OCI-LY1 (cell line): ENCODE results near the gene DBI.
A peak's percentile ranks its signal among the peaks of the same experiment; 100 is the strongest.

Source experiments
- H2AFZ ChIP-seq: fragments of 200-600 bp; sonication (generic), shearing (Covaris generic); 2 replicates; pipeline ENCODE4 v1.6.0; 2014; ENCODE audit warnings: antibody characterized with exemption, mild to moderate bottlenecking, low read length
- H3F3A ChIP-seq: fragments of 200-600 bp; sonication (generic), shearing (Covaris generic); 2 replicates; pipeline ENCODE4 v1.6.0; 2014; ENCODE audit warnings: mild to moderate bottlenecking, antibody characterized with exemption, low read length, moderate library complexity; ENCODE audit not compliant: insufficient read depth
- H3K27ac ChIP-seq: fragments of 200-600 bp; sonication (generic); 2 replicates; pipeline ENCODE4 v1.5.1; 2014; ENCODE audit warnings: low read length, mixed run types, mild to moderate bottlenecking, low read depth; ENCODE audit not compliant: poor library complexity, severe bottlenecking
- H3K27me3 ChIP-seq: fragments of 200-600 bp; sonication (generic); 2 replicates; pipeline ENCODE4 v1.6.0; 2014; ENCODE audit warnings: antibody characterized with exemption, mild to moderate bottlenecking, low read length, moderate library complexity; ENCODE audit not compliant: insufficient read depth
- H3K36me3 ChIP-seq: fragments of 200-600 bp; sonication (generic); 2 replicates; pipeline ENCODE4 v1.6.1; 2014; ENCODE audit warnings: mild to moderate bottlenecking, antibody characterized with exemption, low read length, moderate library complexity, mixed read lengths; ENCODE audit not compliant: insufficient read depth
- H3K4me1 ChIP-seq: fragments of 200-600 bp; sonication (generic); 2 replicates; pipeline ENCODE4 v1.5.1; 2014; ENCODE audit warnings: mild to moderate bottlenecking, low read length, moderate library complexity; ENCODE audit not compliant: insufficient read depth, severe bottlenecking
- H3K4me2 ChIP-seq: fragments of 200-600 bp; sonication (generic), shearing (Covaris generic); 2 replicates; pipeline ENCODE4 v1.6.1; 2014; ENCODE audit warnings: low read length
- H3K4me3 ChIP-seq: fragments of 200-600 bp; sonication (generic); 2 replicates; pipeline ENCODE4 v1.5.1; 2014; ENCODE audit warnings: low read length, low read depth, mild to moderate bottlenecking, mixed read lengths; ENCODE audit not compliant: poor library complexity, severe bottlenecking
- H3K79me2 ChIP-seq: fragments of 200-600 bp; shearing (Covaris generic); 2 replicates; pipeline ENCODE4 v1.6.1; 2016; ENCODE audit warnings: mixed run types, low read length, mixed read lengths; ENCODE audit not compliant: insufficient read depth
- H3K9ac ChIP-seq: fragments of 200-600 bp; sonication (generic), shearing (Covaris generic); 2 replicates; pipeline ENCODE4 v1.6.1; 2014; ENCODE audit warnings: mild to moderate bottlenecking, low read length, mixed read lengths
- H3K9me2 ChIP-seq: fragments of 200-600 bp; sonication (generic), shearing (Covaris generic); 2 replicates; pipeline ENCODE4 v1.6.1; 2014; ENCODE audit warnings: low read depth, mild to moderate bottlenecking, low read length, mixed read lengths
- H3K9me3 ChIP-seq: fragments of 200-600 bp; shearing (Covaris generic); 2 replicates; pipeline ENCODE4 v1.6.1; 2014; ENCODE audit warnings: low read length, mixed read lengths
- H4K20me1 ChIP-seq: fragments of 200-600 bp; sonication (generic), shearing (Covaris generic); 2 replicates; pipeline ENCODE4 v1.6.0; 2016; ENCODE audit warnings: mild to moderate bottlenecking, low read length; ENCODE audit not compliant: insufficient read depth
- CTCF ChIP-seq: fragments of 200-600 bp; sonication (generic), shearing (Covaris generic); IDR thresholded peaks from 2 replicates; pipeline ENCODE4 v1.5.1; 2017; ENCODE audit warnings: mild to moderate bottlenecking, antibody characterized with exemption, low read length, moderate library complexity, mixed read lengths
- EZH2 ChIP-seq: fragments of 200-600 bp; sonication (generic), shearing (Covaris generic); IDR thresholded peaks from 2 replicates; pipeline ENCODE4 v1.8.0; 2017; ENCODE audit warnings: borderline replicate concordance, mixed run types, mild to moderate bottlenecking, antibody characterized with exemption, low read length, moderate library complexity, mixed read lengths

The DBI gene

GRCh38 chr2:119364798-119365197 lies 2.0 kb upstream of the DBI start:
- no peaks in the 10 kb centered on the region for H3K9me2 ChIP-seq
- peaks cover 23% of the 10 kb centered on the region for H3K4me1 ChIP-seq
- H3K36me3 ChIP-seq, result peaks cover 16% of the 10 kb centered on the region
- H3K27me3 ChIP-seq, result no peaks in the 10 kb centered on the region
- no peaks in the 10 kb centered on the region for H3F3A ChIP-seq
- H2AFZ ChIP-seq, result no peak overlapping the region
- peak overlapping the region; percentile 96 for H3K4me3 ChIP-seq
- no peak overlapping the region for H3K27ac ChIP-seq
- TF ChIP-seq EZH2 (no peak), CTCF (no peak)
- H3K9ac ChIP-seq, result no peak overlapping the region
- no peaks in the 10 kb centered on the region for H3K9me3 ChIP-seq
- H3K79me2 ChIP-seq, result peaks cover 12% of the 10 kb centered on the region; the same call in 1 of the 2 replicates
- H3K4me2 ChIP-seq, result peak overlapping the region; percentile 76
- H4K20me1 ChIP-seq, result no peaks in the 10 kb centered on the region

GRCh38 chr2:119365436-119365835 lies 1.3 kb upstream of the DBI start:
- H3K79me2 ChIP-seq, result peaks cover 12% of the 10 kb centered on the region; the same call in 1 of the 2 replicates
- H3K4me1 ChIP-seq, result peaks cover 23% of the 10 kb centered on the region
- H3K36me3 ChIP-seq, result peaks cover 21% of the 10 kb centered on the region
- peak overlapping the region; percentile 96 for H3K4me3 ChIP-seq
- no peaks in the 10 kb centered on the region for H3F3A ChIP-seq
- H3K4me2 ChIP-seq, result peak overlapping the region; percentile 76
- peak overlapping the region; percentile 92 for H3K9ac ChIP-seq
- H2AFZ ChIP-seq, result no peak overlapping the region
- no peaks in the 10 kb centered on the region for H3K9me3 ChIP-seq
- no peak overlapping the region for H3K27ac ChIP-seq
- H4K20me1 ChIP-seq, result no peaks in the 10 kb centered on the region
- H3K9me2 ChIP-seq, result no peaks in the 10 kb centered on the region
- H3K27me3 ChIP-seq, result no peaks in the 10 kb centered on the region
- TF ChIP-seq CTCF, result no peak
- TF ChIP-seq EZH2, result no peak

GRCh38 chr2:119366161-119366648 lies 572 bp upstream of the DBI start:
- H3K27me3 ChIP-seq, result no peaks in the 10 kb centered on the region
- H3K27ac ChIP-seq, result peak overlapping the region; percentile 56
- H3K9ac ChIP-seq, result peak overlapping the region; percentile 92
- peaks cover 12% of the 10 kb centered on the region; the same call in 1 of the 2 replicates for H3K79me2 ChIP-seq
- no peaks in the 10 kb centered on the region for H3F3A ChIP-seq
- no peaks in the 10 kb centered on the region for H3K9me2 ChIP-seq
- H3K4me1 ChIP-seq, result peaks cover 23% of the 10 kb centered on the region
- H3K36me3 ChIP-seq, result peaks cover 29% of the 10 kb centered on the region
- no peaks in the 10 kb centered on the region for H4K20me1 ChIP-seq
- TF ChIP-seq CTCF (no peak), EZH2 (no peak)
- no peak overlapping the region for H2AFZ ChIP-seq
- no peaks in the 10 kb centered on the region for H3K9me3 ChIP-seq
- peak overlapping the region; percentile 96 for H3K4me3 ChIP-seq
- peak overlapping the region; percentile 76 for H3K4me2 ChIP-seq
